GM18526 (cell line): ENCODE measurements around the gene DDX54.

Experiments
- POLR2A ChIP-seq: IDR thresholded peaks from 3 replicates; pipeline ENCODE4 v1.6.1; 2011; ENCODE audit not compliant: insufficient read length; ENCODE audit errors: extremely low read depth

DDX54 gene

DNA sequence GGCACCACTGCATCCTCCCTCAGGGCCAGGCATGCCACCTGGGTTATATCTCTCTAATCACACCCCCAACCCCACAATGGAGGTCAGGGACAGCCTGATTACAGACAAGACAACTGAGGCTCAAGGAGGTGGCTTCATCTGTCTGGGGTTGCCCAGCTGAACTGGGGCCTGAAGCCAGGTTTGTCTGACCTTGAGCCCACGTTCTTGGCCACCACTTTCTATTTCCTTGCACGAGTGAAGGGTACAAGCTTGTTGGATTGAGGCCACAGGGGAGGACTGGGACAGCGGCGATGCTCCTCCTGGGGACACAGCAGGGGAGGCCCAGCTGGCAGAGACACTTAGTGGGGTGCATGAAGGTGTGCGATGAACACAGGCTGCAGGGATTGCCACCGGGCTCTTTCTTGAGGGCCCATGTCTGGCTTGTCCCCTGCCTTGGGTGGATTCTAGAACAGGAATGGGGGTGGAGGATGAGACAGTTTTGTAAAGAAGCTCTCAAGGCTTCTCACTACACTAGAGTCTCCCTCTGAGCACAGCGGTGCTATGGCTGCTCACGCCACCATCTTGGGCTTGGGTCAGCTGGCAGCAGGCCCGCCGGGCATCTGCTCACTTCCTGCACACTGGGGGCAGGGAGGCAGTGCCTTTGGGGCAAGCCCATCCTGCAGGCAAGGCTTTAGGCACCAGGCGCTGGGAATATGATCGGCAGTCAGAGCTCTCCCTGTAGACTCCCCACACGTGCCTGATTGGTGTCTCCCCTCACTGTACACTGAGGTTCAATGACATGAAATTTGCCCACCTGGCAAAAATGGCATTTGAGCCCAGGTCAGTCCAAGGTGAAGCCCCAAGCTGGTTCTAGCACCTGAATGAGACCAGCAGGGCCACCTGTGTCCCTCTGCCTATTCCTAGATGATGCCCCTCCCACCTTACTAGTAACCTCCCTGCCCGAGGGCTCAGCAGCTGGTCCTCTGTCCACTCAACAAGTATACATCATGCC, 16.2 kb upstream of the DDX54 start:
- TF ChIP-seq POLR2A = no peak

GRCh38 chr12:113200021-113200797, 14.9 kb upstream of the DDX54 start:
- TF ChIP-seq POLR2A = no peak

GRCh38 chr12:113198296-113198695, 13.0 kb upstream of the DDX54 start:
- no peak for TF ChIP-seq POLR2A

DNA sequence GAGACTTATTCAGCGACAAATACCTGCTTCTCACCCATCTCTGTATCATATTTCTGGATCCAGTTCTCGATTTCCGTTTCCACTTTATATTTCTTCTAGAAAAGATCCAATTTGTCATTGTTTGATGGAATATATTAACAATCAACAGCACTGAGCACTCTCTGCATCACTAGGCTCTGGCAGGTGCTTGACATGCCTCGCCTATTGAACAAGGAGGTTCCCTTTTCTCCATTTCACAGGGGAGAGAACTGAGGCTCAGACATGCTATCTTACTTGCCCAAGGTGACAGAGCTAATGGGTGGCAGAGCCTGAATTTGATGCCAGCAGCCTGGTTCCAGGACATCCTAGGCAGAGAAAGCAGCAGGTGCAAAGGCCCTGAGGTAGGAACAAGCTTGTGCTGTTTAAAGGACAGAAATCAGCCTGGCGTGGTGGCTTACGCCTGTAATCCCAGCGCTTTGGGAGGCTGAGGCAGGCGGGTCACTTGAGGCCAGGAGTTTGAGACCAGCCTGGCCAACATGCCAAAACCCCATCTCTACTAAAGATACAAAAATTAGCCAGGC, 12.3 kb upstream of the DDX54 start:
- no peak for TF ChIP-seq POLR2A

- no peak for TF ChIP-seq POLR2A
Measured at GRCh38 chr12:113196990-113197389, 11.7 kb upstream of the DDX54 start.

DNA sequence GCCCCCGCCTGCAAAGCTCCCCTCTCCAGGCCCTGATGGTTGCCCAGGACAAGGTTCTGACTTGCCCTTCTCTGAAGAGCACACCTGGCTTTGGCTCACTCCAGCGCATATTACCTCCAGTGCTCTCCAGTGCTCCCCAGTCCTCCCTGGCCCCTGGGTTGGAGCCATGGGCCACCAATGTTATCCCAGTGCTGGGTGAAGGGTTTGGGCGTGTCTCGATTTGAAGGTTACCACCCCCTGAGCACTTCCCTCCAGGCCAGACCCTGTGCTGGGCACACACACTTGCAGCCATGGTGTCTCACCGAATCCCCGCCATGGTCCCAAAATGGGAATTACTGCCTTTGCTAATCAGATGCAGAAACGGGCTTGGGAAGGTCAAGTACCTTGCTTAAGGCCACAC, 11.3 kb upstream of the DDX54 start:
- no peak for TF ChIP-seq POLR2A

- no peak for TF ChIP-seq POLR2A
Measured at GRCh38 chr12:113195598-113195997, 10.3 kb upstream of the DDX54 start.

GRCh38 chr12:113194971-113195391, 9.7 kb upstream of the DDX54 start:
- no peak for TF ChIP-seq POLR2A

GRCh38 chr12:113191227-113191626, 5.9 kb upstream of the DDX54 start:
- no peak for TF ChIP-seq POLR2A

GRCh38 chr12:113190761-113191160, 5.5 kb upstream of the DDX54 start:
- no peak for TF ChIP-seq POLR2A

- no peak for TF ChIP-seq POLR2A
Measured at GRCh38 chr12:113189361-113189760, 4.1 kb upstream of the DDX54 start.

DNA sequence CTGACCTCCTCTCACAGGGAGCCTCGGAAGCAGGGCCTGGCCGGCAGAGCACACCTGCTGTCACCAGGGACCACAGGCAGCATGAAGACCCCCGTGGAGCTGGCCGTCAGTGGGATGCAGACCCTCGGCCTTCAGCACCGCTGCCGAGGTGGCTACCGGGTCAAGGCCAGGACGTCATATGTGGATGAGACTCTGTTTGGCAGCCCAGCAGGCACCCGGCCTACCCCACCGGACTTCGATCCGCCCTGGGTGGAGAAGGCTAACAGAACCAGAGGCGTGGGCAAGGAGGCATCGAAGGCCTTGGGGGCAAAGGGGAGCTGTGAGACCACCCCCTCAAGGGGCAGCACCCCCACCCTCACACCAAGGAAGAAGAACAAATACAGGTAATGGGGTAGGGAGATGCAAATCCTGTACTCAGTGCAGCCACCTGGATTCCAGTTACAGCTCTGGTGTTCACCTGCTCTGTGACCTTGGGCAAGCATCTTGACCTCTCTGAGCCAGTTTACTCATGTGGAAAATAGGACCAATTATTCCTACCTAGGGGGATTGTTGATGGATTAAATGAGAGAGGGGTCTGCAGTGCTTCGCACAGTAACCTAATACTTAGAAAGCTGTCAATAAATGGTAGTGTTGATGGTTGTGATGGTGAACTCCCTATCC, 1.5 kb upstream of the DDX54 start:
- TF ChIP-seq POLR2A = no peak

DNA sequence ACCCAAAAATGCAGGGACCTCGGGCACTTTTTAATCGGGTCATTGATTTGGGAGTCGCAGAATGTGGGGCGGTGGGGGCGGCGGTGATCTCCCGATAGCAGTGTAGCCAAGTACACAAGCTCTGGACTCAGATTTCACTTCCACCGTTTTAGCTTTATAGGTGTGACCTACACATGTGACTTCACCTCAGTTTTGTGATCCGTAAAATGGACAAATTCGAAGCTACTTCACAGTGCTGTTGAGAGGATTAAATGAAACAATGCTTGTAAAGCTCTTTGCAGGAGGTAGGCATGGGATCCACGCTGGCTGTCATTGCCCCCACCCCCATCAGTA, 721 bp upstream of the DDX54 start:
- no peak for TF ChIP-seq POLR2A

- peak; percentile 52 for TF ChIP-seq POLR2A
Measured at GRCh38 chr12:113184900-113185179, 438 bp downstream of the DDX54 start.

- TF ChIP-seq POLR2A = no peak
Measured at GRCh38 chr12:113184098-113184899, 979 bp downstream of the DDX54 start.
